NCI-H146 (cell line): Measurements from ENCODE around the gene HPRT1.

Experiments used
- DNase-seq: peaks from one replicate; lab custom pipeline; 2025; lab: John Stamatoyannopoulos, UW

Gene HPRT1

GRCh38 chrX:134543288-134543687 lies 83.3 kb downstream of the HPRT1 start:
- no peak for DNase-seq

DNA sequence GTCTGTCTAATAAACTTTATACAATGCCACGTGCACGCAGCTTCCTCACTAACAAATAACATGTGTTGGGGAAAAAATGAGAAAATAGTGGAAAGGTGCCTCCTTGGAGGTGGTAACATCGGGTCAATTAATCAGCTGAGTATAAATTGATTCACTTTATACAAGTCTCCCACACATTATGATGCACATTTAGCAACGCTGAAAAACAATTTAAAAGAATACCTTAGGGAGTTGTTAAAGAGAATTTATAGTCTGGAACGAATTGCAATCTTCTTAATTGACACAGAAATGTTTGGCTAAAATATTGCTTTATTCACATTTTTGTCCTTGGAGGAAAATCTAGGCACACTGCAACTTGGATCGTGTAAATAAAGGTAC lies 84.2 kb downstream of the HPRT1 start:
- DNase-seq: no peak

- DNase-seq: no peak
Observed at GRCh38 chrX:134544513-134545151, 84.7 kb downstream of the HPRT1 start.

GRCh38 chrX:134545510-134545909 lies 85.5 kb downstream of the HPRT1 start:
- DNase-seq: no peak

DNA sequence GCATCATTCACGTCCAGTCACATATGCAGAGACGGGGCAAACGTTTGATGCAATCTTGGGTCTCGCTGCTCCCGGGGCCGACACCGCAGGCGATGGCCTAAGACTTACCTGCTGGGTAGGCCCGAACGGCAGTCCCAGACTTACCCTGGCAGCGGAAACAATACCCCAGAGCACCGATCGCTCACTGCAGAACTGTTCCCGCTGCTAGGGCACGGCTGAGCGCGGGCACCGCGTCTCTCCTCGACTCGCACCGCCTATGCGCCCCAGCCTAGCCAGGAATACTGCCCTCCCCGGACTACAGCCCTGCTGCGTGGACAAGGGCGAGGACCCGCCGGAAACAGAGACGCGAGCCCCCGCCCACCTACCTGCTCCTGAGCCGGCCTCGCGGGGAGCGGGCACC lies 86.2 kb downstream of the HPRT1 start:
- DNase-seq: no peak

- no peak for DNase-seq
Observed at GRCh38 chrX:134547047-134547679, 87.2 kb downstream of the HPRT1 start.

DNA sequence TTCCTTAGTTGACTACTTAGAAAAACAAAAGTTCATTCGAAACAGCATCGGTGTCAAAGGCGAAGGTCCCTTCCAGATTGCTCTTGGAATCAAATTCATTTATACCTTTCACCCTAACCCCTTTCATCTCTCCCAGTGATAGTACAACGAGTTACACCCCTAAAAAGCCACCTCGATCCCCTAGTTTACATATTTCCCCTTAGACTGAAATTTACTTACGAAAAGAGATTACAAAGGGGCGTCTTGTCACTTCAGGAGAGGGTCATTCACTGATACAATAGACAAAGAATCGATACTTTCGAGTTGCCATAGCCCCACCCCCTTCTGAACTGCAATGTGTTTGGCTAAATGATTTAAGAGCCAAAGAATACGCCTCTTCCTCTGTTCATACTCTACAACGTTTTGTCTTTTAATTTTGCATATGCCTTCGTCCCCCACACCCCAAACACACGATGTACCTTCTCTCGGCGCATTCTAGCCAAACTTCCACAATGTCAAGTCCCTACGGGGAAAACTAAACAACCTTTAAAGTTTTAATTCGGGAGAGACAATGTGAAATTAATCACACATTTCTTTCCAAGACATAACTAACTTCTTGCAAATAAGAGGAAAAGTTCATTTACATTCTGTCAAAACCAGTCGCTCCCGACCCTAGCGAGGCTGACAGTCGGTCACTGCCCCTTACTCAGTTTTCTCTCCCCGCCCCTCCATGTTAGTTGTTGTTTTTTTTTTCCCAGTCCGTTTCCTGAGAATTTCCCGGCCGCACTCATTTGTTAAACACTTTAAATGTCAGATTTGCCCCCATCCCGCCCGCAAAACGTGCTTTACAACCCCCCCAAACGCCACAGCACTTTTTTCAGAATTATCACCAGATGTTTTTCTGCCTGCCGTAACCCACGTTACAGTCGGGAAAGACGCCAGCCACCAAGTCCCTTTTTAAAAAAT lies 88.6 kb downstream of the HPRT1 start:
- no peak for DNase-seq
